ENCODE measurements around the gene PXDN. TPM values are rescaled to one million over a fixed set of nuclear protein-coding genes. Genes with fewer than 3 reads are reported as not detected.

PXDN gene
- total RNA-seq, 1 donor from 2014 or later, result 150 TPM

DNA sequence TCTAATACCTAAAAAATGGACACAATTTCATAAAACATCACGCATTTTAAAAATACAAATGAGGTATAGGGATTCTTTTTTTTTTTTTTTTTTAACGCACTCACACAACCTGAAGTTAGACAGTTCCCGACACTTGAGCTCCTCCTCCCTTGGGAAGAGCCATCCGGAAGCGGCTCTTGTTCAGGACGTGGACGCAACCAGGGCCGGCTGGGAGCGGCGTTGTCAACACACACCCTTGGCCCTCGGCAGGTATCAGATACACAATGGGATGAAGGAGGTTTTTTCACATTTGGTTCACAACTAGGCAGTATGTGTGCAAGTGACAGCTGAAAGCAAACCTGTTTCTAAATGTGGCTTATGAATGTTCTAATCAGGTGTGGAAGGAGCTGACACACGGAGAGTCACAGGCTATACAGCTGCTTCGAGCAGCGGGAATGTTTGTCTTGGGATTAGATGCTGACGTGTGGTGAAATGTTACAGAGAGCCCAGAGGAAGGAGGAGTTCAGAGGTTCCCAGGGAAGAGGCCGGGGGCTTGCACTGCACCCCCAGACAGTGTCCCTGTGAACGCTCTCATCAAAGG, 111.1 kb downstream of the PXDN start:
- Mint-ChIP-seq H3K27ac (no peak overlapping the region), H3K4me1 (ENCODE audit: unreplicated experiment) (peaks cover 19% of the 10 kb centered on the region), H3K27me3 (no peaks in the 10 kb centered on the region), H3K4me3 (no peak overlapping the region), H3K36me3 (peaks cover 40% of the 10 kb centered on the region), H3K9me3 (peaks cover 6% of the 10 kb centered on the region)
- TF ChIP-seq CTCF (conservative IDR thresholded peaks at IDR 0.05), result no peak
- no peak for DNase-seq (ENCODE audit: extremely low spot score, unreplicated experiment)

DNA sequence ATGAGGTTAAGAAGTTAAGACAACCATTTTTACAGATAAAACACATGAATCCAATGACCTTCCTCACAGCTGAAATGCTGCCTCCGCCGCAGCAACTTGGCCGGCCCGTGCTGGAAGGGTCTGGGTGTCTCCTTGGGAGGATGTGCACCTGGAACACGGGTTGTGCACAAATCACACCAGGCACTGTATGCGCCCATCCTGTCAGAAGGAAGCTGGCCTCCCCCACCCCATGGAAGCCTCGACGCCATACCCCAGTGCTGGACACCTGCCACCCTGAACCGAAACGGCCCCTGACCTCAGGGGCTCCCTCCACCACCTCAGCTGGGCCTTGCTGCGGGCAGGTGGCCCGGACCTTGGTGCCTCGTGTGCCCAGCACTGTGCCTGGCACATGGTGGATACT, 111.8 kb downstream of the PXDN start:
- DNase-seq (ENCODE audit: extremely low spot score, unreplicated experiment), result no peak
- no peak for TF ChIP-seq CTCF (conservative IDR thresholded peaks at IDR 0.05)
- peaks cover 19% of the 10 kb centered on the region for H3K4me1 Mint-ChIP-seq (ENCODE audit: unreplicated experiment)
- no peaks in the 10 kb centered on the region for H3K27me3 Mint-ChIP-seq
- peak overlapping the region; percentile 65 for H3K27ac Mint-ChIP-seq
- H3K4me3 Mint-ChIP-seq, result no peak overlapping the region
- H3K9me3 Mint-ChIP-seq, result peaks cover 6% of the 10 kb centered on the region
- peaks cover 40% of the 10 kb centered on the region for H3K36me3 Mint-ChIP-seq

DNA sequence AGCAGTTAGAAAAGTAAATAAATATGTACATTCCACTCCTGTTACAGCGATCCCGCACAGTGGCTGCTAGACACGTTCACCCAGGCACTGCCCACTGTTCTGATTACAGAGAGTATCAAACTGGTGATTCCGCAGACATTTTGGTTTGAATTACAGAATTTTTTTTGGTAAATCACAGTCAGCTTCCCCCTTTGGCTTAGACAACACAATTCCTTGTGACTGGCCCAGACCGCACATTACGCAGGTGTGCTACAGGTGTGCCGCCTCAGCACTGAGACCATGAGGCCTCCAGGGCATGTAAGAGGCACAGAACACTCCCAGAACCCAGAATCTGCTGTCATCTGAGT, 112.3 kb downstream of the PXDN start:
- TF ChIP-seq CTCF (conservative IDR thresholded peaks at IDR 0.05), result no peak
- Mint-ChIP-seq H3K27me3 (no peaks in the 10 kb centered on the region), H3K9me3 (peaks cover 6% of the 10 kb centered on the region), H3K4me1 (ENCODE audit: unreplicated experiment) (peaks cover 19% of the 10 kb centered on the region), H3K27ac (peak overlapping the region; percentile 65), H3K36me3 (peaks cover 40% of the 10 kb centered on the region), H3K4me3 (no peak overlapping the region)
- no peak for DNase-seq (ENCODE audit: extremely low spot score, unreplicated experiment)

DNA sequence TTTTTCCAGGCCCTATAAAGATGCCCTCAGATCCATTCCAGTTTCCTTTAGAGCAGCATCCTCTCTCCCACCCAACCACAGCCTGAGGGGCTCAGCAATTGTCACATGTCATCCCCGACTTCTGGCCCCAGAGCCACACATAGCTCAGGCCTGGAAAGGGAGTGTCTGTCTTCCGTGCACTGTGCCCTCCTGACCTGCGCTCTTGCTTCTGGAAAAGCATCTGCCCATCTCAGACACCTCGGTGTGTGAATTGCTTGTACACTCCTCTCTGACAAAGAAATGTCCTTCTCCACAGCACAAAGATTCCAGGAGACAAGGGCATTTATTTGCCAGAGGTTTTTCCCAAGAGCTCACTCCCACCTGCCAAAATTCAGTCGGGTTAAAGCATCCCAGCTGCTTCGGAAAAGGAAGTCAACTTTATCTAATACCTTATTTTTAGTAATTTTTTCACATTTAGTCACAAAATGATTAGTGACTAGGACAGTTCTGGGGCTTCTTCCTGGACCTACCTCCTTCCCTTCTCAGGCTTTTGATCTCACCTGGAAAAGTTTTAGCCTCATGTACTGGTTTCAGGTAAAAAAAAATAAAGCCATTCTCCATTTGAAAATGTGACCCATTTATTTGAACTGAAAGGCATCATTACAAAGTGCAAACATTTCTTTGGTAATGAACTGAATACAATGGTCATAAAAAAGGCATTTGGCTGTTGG, 112.9 kb downstream of the PXDN start:
- no peak for DNase-seq (ENCODE audit: extremely low spot score, unreplicated experiment)
- Mint-ChIP-seq H3K36me3 (peaks cover 39% of the 10 kb centered on the region), H3K27me3 (no peaks in the 10 kb centered on the region), H3K4me1 (ENCODE audit: unreplicated experiment) (peaks cover 19% of the 10 kb centered on the region), H3K9me3 (peaks cover 6% of the 10 kb centered on the region), H3K27ac (peak overlapping the region; percentile 65), H3K4me3 (no peak overlapping the region)
- no peak for TF ChIP-seq CTCF (conservative IDR thresholded peaks at IDR 0.05)

GRCh38 chr2:1628893-1629292, 115.4 kb downstream of the PXDN start:
- H3K4me3 Mint-ChIP-seq, result no peak overlapping the region
- no peak for DNase-seq (ENCODE audit: extremely low spot score, unreplicated experiment)
- peak overlapping the region; percentile 33 for H3K27ac Mint-ChIP-seq
- peaks cover 36% of the 10 kb centered on the region for H3K36me3 Mint-ChIP-seq
- H3K4me1 Mint-ChIP-seq (ENCODE audit: unreplicated experiment), result peaks cover 27% of the 10 kb centered on the region
- TF ChIP-seq CTCF (conservative IDR thresholded peaks at IDR 0.05), result no peak
- no peaks in the 10 kb centered on the region for H3K27me3 Mint-ChIP-seq
- H3K9me3 Mint-ChIP-seq, result peaks cover 6% of the 10 kb centered on the region

All from type B pancreatic cell (in vitro differentiated cells).